ENCODE data around the gene CENPM.

The CENPM gene

DNA sequence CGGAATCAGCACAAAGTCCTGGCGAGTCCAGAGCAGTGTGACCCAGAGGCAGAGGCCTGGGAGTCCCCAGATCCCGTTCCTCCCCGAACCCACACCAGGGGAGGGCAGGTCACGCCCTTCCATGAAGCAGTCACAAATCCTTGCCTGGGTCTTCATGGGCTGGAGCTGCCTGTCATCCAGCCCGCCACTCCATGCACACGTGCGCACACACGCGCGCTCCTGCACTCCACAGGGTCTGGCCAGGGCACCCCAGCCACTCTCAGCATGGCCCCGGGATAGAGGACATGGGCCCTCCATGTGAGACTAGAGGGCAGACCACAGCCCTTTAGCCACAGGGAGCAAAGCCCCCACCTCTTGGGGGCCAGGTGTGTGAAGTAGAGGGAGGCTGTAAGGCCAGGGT is 14.6 kb downstream of the CENPM start:
- no peak overlapping the region for H3K4me3 ChIP-seq (ENCODE audit: insufficient read depth, low read length, poor library complexity, severe bottlenecking)
- peaks cover 41% of the 10 kb centered on the region for H3F3A ChIP-seq (ENCODE audit: insufficient read depth)
- no peaks in the 10 kb centered on the region for H4K20me1 ChIP-seq (ENCODE audit: low read depth, low read length)
- no peaks in the 10 kb centered on the region for H3K9me2 ChIP-seq (replicated peaks; ENCODE audit: insufficient read depth, low read length)
- no peaks in the 10 kb centered on the region for H3K79me2 ChIP-seq (ENCODE audit: insufficient read depth, low read length)
- no peaks in the 10 kb centered on the region for H3K36me3 ChIP-seq (ENCODE audit: low read length)
- H3K4me2 ChIP-seq (ENCODE audit: low read depth, low read length, poor library complexity, severe bottlenecking), result peak overlapping the region; percentile 5
- no peak overlapping the region for H2AFZ ChIP-seq (ENCODE audit: low read depth, low read length, severe bottlenecking)
- H3K27ac ChIP-seq (ENCODE audit: low read depth, low read length), result peak overlapping the region; percentile 63
- TF ChIP-seq EZH2phosphoT487 (conservative IDR thresholded peaks at IDR 0.05; ENCODE audit: low read length), result no peak
- peak overlapping the region; percentile 25; the same call in 1 of the 2 replicates for H3K9ac ChIP-seq (ENCODE audit: low read length)
- H3K27me3 ChIP-seq (ENCODE audit: low read length), result no peaks in the 10 kb centered on the region
- no peaks in the 10 kb centered on the region for H3K9me3 ChIP-seq (ENCODE audit: insufficient read depth, low read length)

DNA sequence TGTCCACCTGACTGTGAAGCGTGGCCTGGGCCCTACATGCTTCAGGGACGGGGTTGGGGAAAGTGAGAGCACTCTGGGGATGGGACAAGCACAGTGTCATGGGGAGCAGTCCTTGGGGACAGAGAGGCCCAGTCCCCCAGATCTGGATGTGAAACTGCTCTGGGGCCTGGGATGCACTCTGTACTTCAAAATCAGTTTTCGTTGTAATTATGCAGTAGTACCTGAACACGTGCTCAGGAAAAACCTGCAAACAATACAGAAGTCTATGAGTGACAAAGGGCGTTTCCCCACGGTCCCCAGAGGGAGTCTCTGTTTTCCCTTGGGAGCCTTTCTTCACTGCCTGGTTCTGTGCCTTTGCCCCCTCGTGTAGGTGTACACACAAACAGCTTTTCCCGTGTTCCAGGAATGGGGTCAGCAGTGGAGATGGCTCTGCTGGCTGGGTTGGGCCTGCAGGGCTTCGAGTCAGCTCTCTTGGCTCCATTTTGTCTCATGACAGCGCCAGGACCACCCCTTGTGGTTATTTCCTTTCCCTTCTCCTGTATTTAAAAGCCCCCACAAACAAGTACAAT is 15.2 kb downstream of the CENPM start:
- peaks cover 40% of the 10 kb centered on the region for H3F3A ChIP-seq (ENCODE audit: insufficient read depth)
- H3K9ac ChIP-seq (ENCODE audit: low read length), result peak overlapping the region; percentile 25; the same call in 1 of the 2 replicates
- H3K36me3 ChIP-seq (ENCODE audit: low read length), result no peaks in the 10 kb centered on the region
- no peaks in the 10 kb centered on the region for H3K9me2 ChIP-seq (replicated peaks; ENCODE audit: insufficient read depth, low read length)
- no peak overlapping the region for H2AFZ ChIP-seq (ENCODE audit: low read depth, low read length, severe bottlenecking)
- H3K27ac ChIP-seq (ENCODE audit: low read depth, low read length), result peak overlapping the region; percentile 63
- H3K9me3 ChIP-seq (ENCODE audit: insufficient read depth, low read length), result no peaks in the 10 kb centered on the region
- H3K4me3 ChIP-seq (ENCODE audit: insufficient read depth, low read length, poor library complexity, severe bottlenecking), result no peak overlapping the region
- H3K79me2 ChIP-seq (ENCODE audit: insufficient read depth, low read length), result no peaks in the 10 kb centered on the region
- TF ChIP-seq, protein P1, sequence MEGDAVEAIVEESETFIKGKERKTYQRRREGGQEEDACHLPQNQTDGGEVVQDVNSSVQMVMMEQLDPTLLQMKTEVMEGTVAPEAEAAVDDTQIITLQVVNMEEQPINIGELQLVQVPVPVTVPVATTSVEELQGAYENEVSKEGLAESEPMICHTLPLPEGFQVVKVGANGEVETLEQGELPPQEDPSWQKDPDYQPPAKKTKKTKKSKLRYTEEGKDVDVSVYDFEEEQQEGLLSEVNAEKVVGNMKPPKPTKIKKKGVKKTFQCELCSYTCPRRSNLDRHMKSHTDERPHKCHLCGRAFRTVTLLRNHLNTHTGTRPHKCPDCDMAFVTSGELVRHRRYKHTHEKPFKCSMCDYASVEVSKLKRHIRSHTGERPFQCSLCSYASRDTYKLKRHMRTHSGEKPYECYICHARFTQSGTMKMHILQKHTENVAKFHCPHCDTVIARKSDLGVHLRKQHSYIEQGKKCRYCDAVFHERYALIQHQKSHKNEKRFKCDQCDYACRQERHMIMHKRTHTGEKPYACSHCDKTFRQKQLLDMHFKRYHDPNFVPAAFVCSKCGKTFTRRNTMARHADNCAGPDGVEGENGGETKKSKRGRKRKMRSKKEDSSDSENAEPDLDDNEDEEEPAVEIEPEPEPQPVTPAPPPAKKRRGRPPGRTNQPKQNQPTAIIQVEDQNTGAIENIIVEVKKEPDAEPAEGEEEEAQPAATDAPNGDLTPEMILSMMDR (IDR thresholded peaks at IDR 0.05; ENCODE audit: insufficient read depth, low read length, poor library complexity, severe bottlenecking), result no peak
- no peak for TF ChIP-seq EZH2phosphoT487 (conservative IDR thresholded peaks at IDR 0.05; ENCODE audit: low read length)
- no peaks in the 10 kb centered on the region for H3K27me3 ChIP-seq (ENCODE audit: low read length)
- no peaks in the 10 kb centered on the region for H4K20me1 ChIP-seq (ENCODE audit: low read depth, low read length)
- H3K4me2 ChIP-seq (ENCODE audit: low read depth, low read length, poor library complexity, severe bottlenecking), result peak overlapping the region; percentile 26

DNA sequence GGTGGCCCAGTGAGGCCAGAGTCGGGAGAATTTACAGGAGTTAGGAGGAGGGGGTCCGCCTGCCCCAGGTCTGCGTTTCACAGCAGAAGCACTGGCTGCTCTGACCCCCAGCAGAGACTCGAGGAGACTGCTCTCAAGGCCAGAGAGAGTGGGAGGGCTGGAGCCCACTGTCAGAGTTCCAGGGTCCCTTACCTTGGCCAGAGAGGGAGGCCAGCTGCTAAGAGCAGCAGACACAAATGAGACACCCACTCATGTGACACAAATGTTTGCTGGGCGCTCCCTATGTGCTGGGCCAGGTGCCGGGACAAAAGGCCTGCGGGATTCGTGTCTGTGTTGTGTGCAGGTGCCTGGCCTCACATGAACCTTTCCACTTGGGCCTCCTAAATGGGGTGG is 17.5 kb downstream of the CENPM start:
- H3F3A ChIP-seq (ENCODE audit: insufficient read depth), result peaks cover 36% of the 10 kb centered on the region
- H3K79me2 ChIP-seq (ENCODE audit: insufficient read depth, low read length), result peaks cover 13% of the 10 kb centered on the region
- H3K9me3 ChIP-seq (ENCODE audit: insufficient read depth, low read length), result no peaks in the 10 kb centered on the region
- H3K9ac ChIP-seq (ENCODE audit: low read length), result peak overlapping the region; percentile 41
- H3K4me3 ChIP-seq (ENCODE audit: insufficient read depth, low read length, poor library complexity, severe bottlenecking), result no peak overlapping the region
- no peaks in the 10 kb centered on the region for H4K20me1 ChIP-seq (ENCODE audit: low read depth, low read length)
- H3K9me2 ChIP-seq (replicated peaks; ENCODE audit: insufficient read depth, low read length), result no peaks in the 10 kb centered on the region
- no peaks in the 10 kb centered on the region for H3K36me3 ChIP-seq (ENCODE audit: low read length)
- TF ChIP-seq, protein P1 (IDR thresholded peaks at IDR 0.05; ENCODE audit: insufficient read depth, low read length, poor library complexity, severe bottlenecking), result no peak
- TF ChIP-seq EZH2phosphoT487 (conservative IDR thresholded peaks at IDR 0.05; ENCODE audit: low read length), result no peak
- H3K27me3 ChIP-seq (ENCODE audit: low read length), result no peaks in the 10 kb centered on the region
- H2AFZ ChIP-seq (ENCODE audit: low read depth, low read length, severe bottlenecking), result no peak overlapping the region
- peak overlapping the region; percentile 94 for H3K27ac ChIP-seq (ENCODE audit: low read depth, low read length)
- H3K4me2 ChIP-seq (ENCODE audit: low read depth, low read length, poor library complexity, severe bottlenecking), result peak overlapping the region; percentile 23

DNA sequence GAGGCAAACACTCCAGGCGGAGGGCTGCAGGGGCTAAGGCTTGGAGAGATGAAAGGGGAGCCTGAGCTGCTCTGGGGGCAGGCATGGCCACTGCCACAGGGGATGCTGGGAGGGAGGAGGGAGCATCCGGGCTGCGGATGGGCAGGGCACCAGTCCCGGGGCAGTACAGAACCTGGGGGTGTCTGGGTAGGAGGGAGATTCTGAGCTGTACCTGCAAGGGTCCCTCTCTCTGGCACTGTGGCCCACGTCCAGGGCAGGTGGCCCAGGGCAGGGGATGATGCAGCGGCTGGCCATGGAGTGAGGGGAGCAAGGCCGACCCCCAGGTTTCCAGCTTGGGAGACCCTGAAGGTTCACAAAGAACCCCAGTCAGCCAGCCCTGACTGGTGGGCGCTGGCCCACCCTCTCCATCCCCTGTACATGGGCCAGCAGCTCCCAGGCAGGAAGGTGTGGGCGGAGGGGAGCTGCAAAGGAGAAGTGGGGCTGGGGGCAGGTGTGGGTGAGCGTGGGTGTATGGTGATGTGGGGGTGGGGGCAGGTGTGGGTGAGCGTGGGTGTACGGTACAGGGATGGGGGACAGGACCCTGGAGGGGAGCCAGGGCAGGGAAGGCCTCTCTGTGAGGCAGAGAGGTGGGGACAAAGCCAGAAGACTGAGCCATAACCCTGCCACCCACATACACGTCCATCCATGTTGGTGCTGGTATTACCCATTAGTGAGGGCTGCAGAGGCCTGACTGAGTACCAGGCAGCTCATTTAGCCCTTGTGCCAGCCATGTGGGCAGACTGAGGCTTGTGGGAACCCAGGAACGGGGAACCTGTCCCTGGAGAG is 18.1 kb downstream of the CENPM start:
- H3K4me3 ChIP-seq (ENCODE audit: insufficient read depth, low read length, poor library complexity, severe bottlenecking), result no peak overlapping the region
- no peaks in the 10 kb centered on the region for H3K27me3 ChIP-seq (ENCODE audit: low read length)
- no peak for TF ChIP-seq EZH2phosphoT487 (conservative IDR thresholded peaks at IDR 0.05; ENCODE audit: low read length)
- TF ChIP-seq, protein P1 (IDR thresholded peaks at IDR 0.05; ENCODE audit: insufficient read depth, low read length, poor library complexity, severe bottlenecking), result no peak
- H3K79me2 ChIP-seq (ENCODE audit: insufficient read depth, low read length), result peaks cover 16% of the 10 kb centered on the region
- peak overlapping the region; percentile 41 for H3K9ac ChIP-seq (ENCODE audit: low read length)
- no peaks in the 10 kb centered on the region; the same call in 1 of the 2 replicates for H3K36me3 ChIP-seq (ENCODE audit: low read length)
- no peaks in the 10 kb centered on the region for H3K9me3 ChIP-seq (ENCODE audit: insufficient read depth, low read length)
- peaks cover 37% of the 10 kb centered on the region for H3F3A ChIP-seq (ENCODE audit: insufficient read depth)
- no peak overlapping the region for H2AFZ ChIP-seq (ENCODE audit: low read depth, low read length, severe bottlenecking)
- no peaks in the 10 kb centered on the region for H3K9me2 ChIP-seq (replicated peaks; ENCODE audit: insufficient read depth, low read length)
- peak overlapping the region; percentile 23 for H3K4me2 ChIP-seq (ENCODE audit: low read depth, low read length, poor library complexity, severe bottlenecking)
- H4K20me1 ChIP-seq (ENCODE audit: low read depth, low read length), result no peaks in the 10 kb centered on the region
- H3K27ac ChIP-seq (ENCODE audit: low read depth, low read length), result peak overlapping the region; percentile 94

All from SU-DHL-6 (cell line).